Adipocyte (in vitro differentiated cells): ENCODE measurements around the gene IQCF6.
A peak's percentile ranks its signal among the peaks of the same experiment; 100 is the strongest.
"Not testable (repeated sequence)": the region's sequence is repeated elsewhere in the genome, so short reads cannot be mapped to it uniquely, and the experiment has no call there.

Experiments used
- DNase-seq: peaks from one replicate; pipeline ENCODE4 v3.0.0-alpha.2; 2015; ENCODE audit warnings: low read depth
- H3K27me3 ChIP-seq: replicated peaks from 2 replicates; pipeline ENCODE4 v1.7.0; 2013; ENCODE audit warnings: mild to moderate bottlenecking, low read length, moderate library complexity; ENCODE audit not compliant: control insufficient read depth, insufficient read depth
- H3K36me3 ChIP-seq: 2 replicates; pipeline ENCODE4 v1.7.0; 2013; ENCODE audit warnings: low read length, mild to moderate bottlenecking, moderate library complexity; ENCODE audit not compliant: control insufficient read depth, insufficient read depth, severe bottlenecking
- H3K4me1 ChIP-seq: 2 replicates; pipeline ENCODE4 v1.7.0; 2013; ENCODE audit warnings: mild to moderate bottlenecking, low read length, moderate library complexity; ENCODE audit not compliant: control insufficient read depth, insufficient read depth
- H3K4me3 ChIP-seq: 2 replicates; pipeline ENCODE4 v1.7.0; 2013; ENCODE audit warnings: mild to moderate bottlenecking, low read length, moderate library complexity
- H3K9ac ChIP-seq: 2 replicates; pipeline ENCODE4 v1.7.0; 2013; ENCODE audit warnings: mild to moderate bottlenecking, low read length, moderate library complexity
- H3K9me3 ChIP-seq: 2 replicates; pipeline ENCODE4 v1.7.0; 2013; ENCODE audit warnings: mild to moderate bottlenecking, low read length, moderate library complexity; ENCODE audit not compliant: control insufficient read depth

IQCF6 gene

DNA sequence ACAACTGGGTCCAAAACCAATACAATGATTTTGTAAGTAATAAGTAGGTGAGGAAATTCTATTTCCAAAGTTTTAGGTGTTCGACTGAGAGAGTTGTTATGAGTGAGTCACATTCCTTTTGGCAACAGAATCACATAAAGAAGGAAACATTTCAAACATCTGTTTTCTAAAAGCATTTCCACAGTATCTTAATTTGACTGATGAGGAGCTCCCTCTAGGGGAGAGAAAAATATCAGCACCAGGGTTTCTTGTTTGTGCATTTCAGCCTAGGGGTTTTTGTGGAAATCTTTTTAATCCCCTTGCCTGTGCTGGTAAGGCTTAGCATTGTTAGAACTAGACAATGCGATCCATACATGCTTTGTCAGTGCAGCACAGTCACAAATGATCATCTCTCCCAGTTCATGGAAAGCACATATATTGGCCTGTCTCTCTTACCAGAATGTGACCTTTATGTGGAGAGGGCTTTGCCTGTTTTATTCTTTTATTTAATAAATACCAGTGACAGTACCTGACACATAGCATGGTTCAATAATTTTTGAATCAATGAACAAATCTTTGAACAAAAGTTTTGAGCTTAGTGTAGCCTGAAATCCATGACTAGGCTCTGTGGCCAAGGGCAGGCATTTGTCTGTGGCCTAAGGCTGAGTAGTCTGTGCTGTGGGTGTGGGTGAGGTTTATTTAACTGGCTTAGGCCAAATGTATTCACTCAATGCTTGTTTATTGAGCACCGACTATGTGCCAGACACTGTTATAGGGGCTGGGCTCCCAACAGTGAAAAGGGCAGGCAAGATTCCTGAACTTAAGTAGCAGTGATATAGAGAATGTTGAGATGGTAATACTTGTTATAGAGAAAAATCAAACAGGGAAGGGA, 21.1 kb upstream of the IQCF6 start:
- no peaks in the 10 kb centered on the region for H3K9me3 ChIP-seq
- DNase-seq: peak; percentile 91
- H3K9ac ChIP-seq: no peak overlapping the region
- H3K4me3 ChIP-seq: no peak overlapping the region
- no peaks in the 10 kb centered on the region for H3K36me3 ChIP-seq
- H3K27me3 ChIP-seq: peaks cover 57% of the 10 kb centered on the region
- H3K4me1 ChIP-seq: no peaks in the 10 kb centered on the region

DNA sequence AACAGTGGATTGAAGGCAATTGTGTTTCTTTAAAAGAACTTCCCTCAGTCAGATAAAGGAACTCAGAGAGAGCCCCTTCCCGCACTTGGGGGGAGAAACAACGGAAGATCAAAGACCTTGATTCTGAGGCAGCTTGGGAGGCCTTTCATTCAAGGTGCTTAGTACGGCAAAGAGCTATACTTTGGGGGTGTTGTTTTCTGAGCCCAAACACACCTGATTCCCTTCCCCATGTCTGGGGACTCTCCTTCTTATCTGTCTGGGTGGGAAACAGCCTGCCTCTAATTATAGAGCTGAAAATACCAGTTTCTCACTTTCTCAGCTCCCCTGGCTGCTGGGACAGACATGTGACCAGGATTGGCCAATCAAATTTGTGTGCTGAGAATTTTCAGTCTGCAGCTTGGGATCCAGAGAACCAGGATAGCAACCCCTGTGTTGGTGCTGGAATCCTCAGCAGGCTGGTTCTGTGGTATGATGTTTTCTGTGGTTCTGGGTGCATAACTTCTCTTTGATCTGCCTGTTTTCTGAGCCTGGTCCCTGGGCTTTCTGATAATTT, 19.4 kb upstream of the IQCF6 start:
- DNase-seq: no peak
- no peaks in the 10 kb centered on the region for H3K36me3 ChIP-seq

DNA sequence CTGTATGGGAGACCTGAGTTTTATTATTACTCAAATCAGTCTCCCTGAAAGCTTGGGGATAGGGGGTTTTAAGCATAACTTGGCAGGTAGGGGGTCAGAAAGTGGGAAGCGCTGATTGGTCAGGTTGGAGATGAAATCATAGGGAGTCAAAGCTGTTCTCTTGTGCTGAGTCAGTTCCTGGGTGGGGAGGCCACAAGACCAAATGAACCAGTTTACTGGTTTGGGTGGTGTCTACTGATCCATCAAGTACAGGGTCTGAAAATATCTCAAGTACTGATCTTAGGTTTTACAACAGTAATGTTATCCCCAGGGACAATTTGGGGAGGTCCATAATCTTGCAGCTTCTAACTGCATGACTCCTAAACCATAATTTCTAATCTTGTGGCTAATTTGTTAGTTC, 17.8 kb upstream of the IQCF6 start:
- DNase-seq: no peak
- Histone ChIP-seq H3K36me3 (no peaks in the 10 kb centered on the region), H3K4me3 (no peak overlapping the region), H3K27me3 (peaks cover 47% of the 10 kb centered on the region), H3K9me3 (no peaks in the 10 kb centered on the region), H3K9ac (no peak overlapping the region), H3K4me1 (no peaks in the 10 kb centered on the region)

More for the DNA sequence above, 19.4 kb upstream of the IQCF6 start:
- no peaks in the 10 kb centered on the region for H3K9me3 ChIP-seq
- H3K9ac ChIP-seq: no peak overlapping the region
- H3K4me1 ChIP-seq: no peaks in the 10 kb centered on the region
- H3K27me3 ChIP-seq: peaks cover 51% of the 10 kb centered on the region
- H3K4me3 ChIP-seq: no peak overlapping the region

DNA sequence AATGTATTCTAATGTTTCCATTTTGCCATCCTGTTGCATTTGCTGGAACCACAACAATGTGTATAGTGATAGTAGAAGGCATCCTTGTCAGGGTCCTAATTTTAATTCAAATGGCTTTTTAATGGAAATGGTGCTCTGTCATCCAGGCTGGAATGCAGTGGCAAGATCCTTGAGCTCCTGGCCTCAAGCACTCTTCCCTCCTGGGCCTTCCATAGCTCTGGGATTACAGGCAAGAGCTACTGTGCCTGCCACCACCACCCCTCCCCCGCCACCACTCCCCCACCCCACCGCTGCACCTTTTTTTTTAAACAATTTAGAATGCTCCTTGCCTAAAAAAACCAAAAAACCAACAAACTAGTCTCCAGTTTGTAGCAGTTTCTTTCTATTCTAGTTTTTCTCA, 15.2 kb upstream of the IQCF6 start:
- Histone ChIP-seq H3K27me3 (peaks cover 46% of the 10 kb centered on the region), H3K4me3 (no peak overlapping the region), H3K36me3 (no peaks in the 10 kb centered on the region), H3K9me3 (no peaks in the 10 kb centered on the region), H3K4me1 (no peaks in the 10 kb centered on the region), H3K9ac (no peak overlapping the region)
- DNase-seq: no peak

DNA sequence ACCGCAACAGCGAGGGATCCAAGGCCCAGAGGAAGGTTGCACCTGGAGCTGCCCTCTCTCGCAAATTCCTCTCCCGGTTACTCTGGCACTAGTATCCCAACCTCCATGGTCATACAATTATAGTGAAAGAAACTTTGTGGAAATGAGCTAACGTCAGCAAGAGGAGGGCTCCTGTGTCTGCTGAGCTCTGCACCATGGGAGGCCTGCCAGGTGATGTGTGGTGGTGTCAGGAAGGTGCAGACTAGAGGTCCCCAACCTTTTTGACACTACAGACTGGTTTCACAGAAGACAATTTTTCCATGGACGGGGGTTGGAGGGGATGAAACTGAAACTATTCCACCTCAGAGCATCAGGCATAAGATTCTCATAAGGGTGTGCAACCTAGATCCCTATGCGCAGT, 13.2 kb upstream of the IQCF6 start:
- Histone ChIP-seq H3K36me3 (no peaks in the 10 kb centered on the region), H3K4me3 (no peak overlapping the region), H3K9ac (no peak overlapping the region), H3K27me3 (peaks cover 33% of the 10 kb centered on the region), H3K9me3 (no peaks in the 10 kb centered on the region), H3K4me1 (no peaks in the 10 kb centered on the region)
- DNase-seq: no peak

DNA sequence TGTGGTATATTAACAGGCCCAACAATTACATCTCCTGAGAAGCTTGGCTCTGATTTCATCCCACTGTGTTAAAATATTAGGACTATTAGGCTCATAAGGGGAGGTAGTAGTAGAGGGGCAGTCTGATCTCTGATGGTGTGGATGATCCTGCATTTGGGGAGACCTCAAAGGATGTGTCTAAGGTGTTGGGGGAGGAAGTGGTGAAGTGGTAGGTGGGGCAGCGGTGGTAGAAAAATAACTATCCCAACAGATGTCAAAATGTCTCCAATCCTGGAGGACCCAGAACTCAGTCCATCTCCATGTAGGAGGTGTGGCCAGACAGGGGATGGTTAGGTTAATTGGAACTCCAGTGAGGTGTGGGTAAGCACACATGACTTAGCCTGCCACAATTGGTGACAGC, 10.4 kb upstream of the IQCF6 start:
- H3K4me3 ChIP-seq: no peak overlapping the region
- DNase-seq: no peak
- H3K36me3 ChIP-seq: no peaks in the 10 kb centered on the region
- H3K9me3 ChIP-seq: no peaks in the 10 kb centered on the region
- H3K9ac ChIP-seq: no peak overlapping the region
- no peaks in the 10 kb centered on the region for H3K4me1 ChIP-seq
- H3K27me3 ChIP-seq: peaks cover 12% of the 10 kb centered on the region

DNA sequence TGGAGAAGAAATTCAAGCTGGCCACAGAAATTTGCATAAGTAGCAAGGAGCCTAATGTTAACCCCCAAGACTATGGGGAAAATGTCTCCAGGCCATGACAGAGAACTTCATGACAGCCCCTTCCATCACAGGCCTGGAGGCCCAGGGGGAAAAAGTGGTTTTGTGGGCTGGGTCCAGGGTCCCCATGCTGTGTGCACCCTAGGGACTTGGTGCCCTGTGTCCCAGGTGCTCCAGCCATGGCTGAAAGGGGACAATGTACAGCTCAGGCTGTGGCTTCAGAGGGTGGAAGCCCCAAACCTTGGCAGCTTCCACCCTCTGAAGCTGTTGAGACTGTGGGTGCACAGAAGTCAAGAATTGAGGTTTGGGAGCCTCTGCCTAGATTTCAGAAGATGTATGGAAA, 8.5 kb upstream of the IQCF6 start:
- not testable (repeated sequence) for H3K4me3 ChIP-seq, H3K9me3 ChIP-seq, DNase-seq, H3K9ac ChIP-seq, H3K4me1 ChIP-seq, H3K36me3 ChIP-seq
- peaks cover 17% of the 10 kb centered on the region for H3K27me3 ChIP-seq

DNA sequence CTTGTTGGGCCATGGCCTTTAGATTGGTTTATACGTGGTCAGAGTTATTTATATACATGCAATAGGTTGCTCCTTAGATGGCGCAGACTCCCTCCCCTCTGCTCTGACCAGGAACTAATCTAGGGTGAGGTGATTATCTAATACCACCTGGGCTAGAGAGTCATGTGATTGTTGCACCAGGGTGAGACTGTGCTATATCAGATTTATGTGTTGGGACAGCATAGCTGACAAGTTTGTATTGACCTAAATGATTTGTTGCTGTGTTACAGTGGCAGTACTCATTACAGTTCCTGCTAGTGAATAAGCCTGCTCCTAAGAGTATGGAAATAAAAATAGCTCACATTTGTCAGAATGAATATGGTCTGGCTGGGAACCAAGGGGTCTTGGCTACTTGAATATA, 7.2 kb upstream of the IQCF6 start:
- DNase-seq: no peak
- no peak overlapping the region for H3K9ac ChIP-seq
- H3K27me3 ChIP-seq: peaks cover 21% of the 10 kb centered on the region
- H3K36me3 ChIP-seq: no peaks in the 10 kb centered on the region
- H3K4me3 ChIP-seq: no peak overlapping the region
- peaks cover under 1% of the 10 kb centered on the region for H3K4me1 ChIP-seq
- no peaks in the 10 kb centered on the region for H3K9me3 ChIP-seq

DNA sequence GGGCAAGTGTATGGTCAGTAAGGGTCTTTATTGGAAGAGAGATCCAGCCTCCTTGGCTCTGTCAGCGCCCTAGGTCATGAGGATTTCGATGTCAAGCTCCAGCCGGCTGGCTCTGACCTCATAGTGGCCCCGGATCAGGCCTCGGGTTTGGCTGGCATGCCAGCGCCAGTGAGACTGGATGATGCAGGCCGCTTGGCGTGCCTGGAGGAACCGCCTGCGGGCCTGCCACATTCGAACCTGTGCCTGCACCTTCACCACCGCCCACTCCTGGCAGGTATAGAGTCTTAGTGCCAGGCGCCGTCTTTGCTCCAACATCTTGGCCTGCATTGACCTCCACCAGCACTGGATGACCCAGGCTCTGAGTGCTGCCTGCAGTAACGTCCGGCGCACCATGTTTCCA, 483 bp downstream of the IQCF6 start:
- no peak for DNase-seq
- H3K9ac ChIP-seq: no peak overlapping the region
- H3K36me3 ChIP-seq: no peaks in the 10 kb centered on the region
- peaks cover 4% of the 10 kb centered on the region for H3K9me3 ChIP-seq
- H3K4me3 ChIP-seq: no peak overlapping the region
- H3K4me1 ChIP-seq: peaks cover 5% of the 10 kb centered on the region
- peaks cover 25% of the 10 kb centered on the region for H3K27me3 ChIP-seq

DNA sequence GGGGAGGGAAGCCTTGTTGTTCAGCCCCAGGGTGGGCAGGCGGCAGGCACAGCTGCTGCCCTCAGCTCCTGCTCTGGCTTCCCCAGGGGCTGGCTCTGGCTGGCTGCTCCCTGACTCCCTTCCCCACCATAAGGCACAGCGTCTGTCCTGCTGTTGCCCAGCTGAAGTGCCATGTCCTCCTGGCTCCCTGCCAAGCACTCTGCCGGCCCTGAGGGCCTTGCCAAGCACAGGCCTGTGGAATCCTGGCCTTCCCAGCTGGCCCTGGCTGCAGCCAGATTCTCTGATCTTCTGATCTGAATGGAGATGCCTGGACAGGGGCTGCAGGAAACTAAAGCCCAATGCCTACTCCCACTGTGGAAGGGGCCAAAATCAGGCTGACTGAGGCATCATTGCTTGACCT, 1.1 kb downstream of the IQCF6 start:
- H3K4me1 ChIP-seq: peaks cover 5% of the 10 kb centered on the region
- no peak overlapping the region for H3K9ac ChIP-seq
- no peaks in the 10 kb centered on the region for H3K36me3 ChIP-seq
- H3K9me3 ChIP-seq: peaks cover 7% of the 10 kb centered on the region
- peaks cover 30% of the 10 kb centered on the region for H3K27me3 ChIP-seq
- H3K4me3 ChIP-seq: no peak overlapping the region
- no peak for DNase-seq

DNA sequence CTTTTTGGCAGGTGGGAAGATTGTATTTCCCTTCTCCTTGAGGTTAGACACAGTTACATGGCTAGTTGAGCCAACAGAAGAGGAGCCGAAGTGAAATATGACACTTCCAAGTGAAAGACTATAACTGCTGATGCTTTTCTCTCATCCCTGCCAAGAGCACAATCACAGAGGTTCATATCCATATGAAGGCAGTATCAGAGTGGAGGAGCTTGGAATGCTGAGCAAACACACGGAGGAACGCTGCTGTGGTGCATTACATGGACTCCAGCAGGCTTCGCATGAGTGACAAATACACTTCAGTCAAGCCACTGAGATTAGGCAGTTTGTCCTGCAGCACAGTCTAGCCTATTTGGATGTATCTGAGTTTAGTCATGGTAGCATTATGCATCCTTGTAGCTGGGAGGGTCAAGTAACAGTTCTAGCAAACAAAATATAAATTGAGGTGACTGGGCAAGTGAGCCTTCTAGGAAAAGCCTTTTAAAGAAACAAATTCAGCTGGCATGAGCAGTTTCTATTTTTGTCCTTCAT, 5.4 kb downstream of the IQCF6 start:
- Histone ChIP-seq H3K9me3 (peaks cover 7% of the 10 kb centered on the region), H3K9ac (no peak overlapping the region), H3K4me1 (no peaks in the 10 kb centered on the region), H3K27me3 (peaks cover 27% of the 10 kb centered on the region), H3K4me3 (no peak overlapping the region), H3K36me3 (no peaks in the 10 kb centered on the region)
- no peak for DNase-seq
